Activated CD8-positive, alpha-beta T cell treated with anti-CD3 and anti-CD28 coated beads, Interleukin-2, amount 10 ng/mL, durations not matched to agents 7 days and 5 days (primary cell): ENCODE results near the gene RASGEF1C. TPM values are rescaled to one million over a fixed set of nuclear protein-coding genes. Genes with fewer than 3 reads are reported as not detected.
"Not testable (repeated sequence)": the region's sequence is repeated elsewhere in the genome, so short reads cannot be mapped to it uniquely, and the experiment has no call there.

ENCODE experiments used
- ATAC-seq: fragments of 150-1000 bp; cut with Tn5 transposase; one replicate; pipeline ENCODE4 v1.10.0; 2021; ENCODE audit warnings: moderate library complexity
- CTCF ChIA-PET: fragments of 350-600 bp; sonication (Branson Sonifier 250); formaldehyde crosslinking; loops from one replicate; lab custom pipeline; 2021; ENCODE audit warnings: antibody characterized with exemption; lab: Charles Lee
- POLR2A ChIA-PET: fragments of 350-600 bp; sonication (Branson Sonifier 250); formaldehyde crosslinking; loops from one replicate; lab custom pipeline; 2021; ENCODE audit warnings: antibody characterized with exemption; lab: Charles Lee
- DNase-seq: peaks from one replicate; pipeline ENCODE4 v3.0.0-alpha.2; 2020
- H3K27ac Mint-ChIP-seq: one replicate; pipeline ENCODE4 v1.8.0; 2021; ENCODE audit warnings: mild to moderate bottlenecking, mixed read lengths
- H3K27me3 Mint-ChIP-seq: one replicate; pipeline ENCODE4 v1.8.0; 2021; ENCODE audit warnings: low read depth, mixed read lengths
- H3K36me3 Mint-ChIP-seq: one replicate; pipeline ENCODE4 v1.8.0; 2021; ENCODE audit warnings: low read depth, mixed read lengths
- H3K4me1 Mint-ChIP-seq: one replicate; pipeline ENCODE4 v1.8.0; 2021; ENCODE audit warnings: low read depth, mixed read lengths
- H3K4me3 Mint-ChIP-seq: one replicate; pipeline ENCODE4 v1.8.0; 2021; ENCODE audit warnings: mild to moderate bottlenecking, mixed read lengths
- H3K9me3 Mint-ChIP-seq: one replicate; pipeline ENCODE4 v1.8.0; 2022; ENCODE audit warnings: mixed read lengths; ENCODE audit not compliant: insufficient read depth
- total RNA-seq, 2 experiments: library from RNA; stranded (reverse); gene quantifications; one replicate each; pipeline ENCODE4 v1.2.3, GENCODE V29; 2021

RASGEF1C gene
- total RNA-seq, 2 experiments from 2014 or later, result not detected

- H3K27me3 Mint-ChIP-seq, result no peaks in the 10 kb centered on the region
- ChIA-PET POLR2A (no interaction called here), CTCF (no interaction called here)
- ATAC-seq (no peak), DNase-seq (no peak)
- H3K27ac Mint-ChIP-seq, result no peak overlapping the region
- H3K9me3 Mint-ChIP-seq, result peaks cover 23% of the 10 kb centered on the region
- H3K4me1 Mint-ChIP-seq, result no peaks in the 10 kb centered on the region
- no peaks in the 10 kb centered on the region for H3K36me3 Mint-ChIP-seq
- no peak overlapping the region for H3K4me3 Mint-ChIP-seq
Measured at GRCh38 chr5:180222056-180222455, 13.0 kb upstream of the RASGEF1C start.

- ATAC-seq, result no peak
- Mint-ChIP-seq H3K36me3 (no peaks in the 10 kb centered on the region), H3K27ac (no peak overlapping the region), H3K9me3 (peaks cover 17% of the 10 kb centered on the region), H3K4me1 (no peaks in the 10 kb centered on the region), H3K27me3 (peaks cover under 1% of the 10 kb centered on the region), H3K4me3 (no peak overlapping the region)
- CTCF ChIA-PET, result no interaction called here
- no peak for DNase-seq
- POLR2A ChIA-PET, result no interaction called here
Measured at GRCh38 chr5:180217797-180218196, 8.8 kb upstream of the RASGEF1C start.

DNA sequence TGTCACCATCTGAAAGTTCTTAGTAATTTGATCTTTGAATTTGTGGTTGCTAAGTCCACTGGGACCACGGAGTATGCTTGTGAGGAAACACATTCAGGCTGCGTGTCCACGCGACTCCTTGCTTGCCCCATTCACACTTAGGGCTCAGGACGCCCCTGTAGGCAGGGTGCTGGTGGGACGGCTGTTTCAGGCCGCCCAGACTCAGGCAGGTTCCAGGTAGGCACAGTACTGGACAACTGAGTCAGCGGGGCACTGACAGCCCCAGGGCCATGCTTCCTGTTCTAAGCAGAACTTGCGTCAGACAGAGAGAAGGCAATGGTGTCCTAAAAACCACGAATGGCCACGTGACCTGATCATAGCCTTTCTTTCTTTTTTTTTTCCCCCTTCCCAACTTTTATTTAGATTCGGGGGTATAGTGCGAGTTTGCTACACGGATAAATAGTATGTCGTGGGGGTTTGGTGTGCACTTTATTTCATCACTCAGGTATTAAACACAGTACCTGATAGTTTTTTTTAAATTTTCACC, 7.7 kb upstream of the RASGEF1C start:
- no peak for ATAC-seq
- H3K4me3 Mint-ChIP-seq, result no peak overlapping the region
- ChIA-PET CTCF (no interaction called here), POLR2A (no interaction called here)
- no peak overlapping the region for H3K27ac Mint-ChIP-seq
- DNase-seq, result no peak
- no peaks in the 10 kb centered on the region for H3K36me3 Mint-ChIP-seq
- H3K4me1 Mint-ChIP-seq, result no peaks in the 10 kb centered on the region
- H3K27me3 Mint-ChIP-seq, result peaks cover 3% of the 10 kb centered on the region
- H3K9me3 Mint-ChIP-seq, result peaks cover 9% of the 10 kb centered on the region

- DNase-seq (no peak), ATAC-seq (no peak)
- Mint-ChIP-seq H3K9me3 (peaks cover 9% of the 10 kb centered on the region), H3K27ac (no peak overlapping the region), H3K36me3 (no peaks in the 10 kb centered on the region), H3K27me3 (peaks cover 3% of the 10 kb centered on the region), H3K4me1 (no peaks in the 10 kb centered on the region), H3K4me3 (no peak overlapping the region)
- ChIA-PET CTCF (no interaction called here), POLR2A (no interaction called here)
Measured at GRCh38 chr5:180215783-180216630, 7.0 kb upstream of the RASGEF1C start.

DNA sequence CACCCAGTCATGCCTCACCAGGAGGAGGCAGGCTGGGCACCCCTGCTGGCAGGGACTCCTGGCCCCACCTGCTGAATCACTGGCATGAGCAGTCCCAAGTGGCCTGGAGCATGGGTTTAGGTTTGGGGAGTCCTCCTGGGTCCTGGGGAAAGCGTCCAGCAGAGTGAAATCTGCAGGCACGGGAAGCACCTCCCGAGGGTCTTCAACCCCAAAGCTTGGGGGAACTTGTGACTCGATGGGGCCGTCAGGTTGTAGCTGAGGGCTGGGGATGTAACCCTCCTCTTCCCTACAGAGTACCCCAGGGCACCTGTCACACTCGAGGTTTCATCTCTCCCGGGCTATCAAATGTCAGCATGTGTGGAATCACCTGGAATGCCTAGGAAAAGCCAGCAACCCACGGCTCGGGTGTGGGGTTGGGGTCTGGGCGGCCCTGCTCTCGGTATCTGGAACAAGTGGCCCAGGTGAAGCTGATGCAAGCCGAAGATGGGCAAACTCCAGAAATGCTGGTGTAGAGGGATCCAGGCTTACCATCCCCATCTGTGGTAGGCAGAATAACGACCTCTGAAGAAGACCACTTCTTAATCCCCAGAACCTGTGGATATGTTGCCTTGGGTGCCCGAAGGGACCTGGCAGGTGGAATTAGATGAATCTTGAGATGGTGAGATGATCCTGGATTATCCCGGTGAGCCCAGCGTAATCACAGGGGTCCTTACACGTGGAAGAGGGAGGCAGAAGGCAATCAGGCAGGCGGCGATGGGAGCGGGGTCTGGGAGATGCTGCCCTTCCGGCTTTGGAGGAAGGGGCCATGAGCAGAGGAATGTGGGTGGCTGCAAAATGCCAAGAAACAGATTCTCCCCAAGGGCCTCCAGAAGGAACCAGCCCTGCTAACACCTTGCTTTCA, 6.1 kb upstream of the RASGEF1C start:
- H3K27me3 Mint-ChIP-seq, result peaks cover 3% of the 10 kb centered on the region
- no peak for DNase-seq
- no peak overlapping the region for H3K4me3 Mint-ChIP-seq
- no peak for ATAC-seq
- POLR2A ChIA-PET, result no interaction called here
- H3K27ac Mint-ChIP-seq, result no peak overlapping the region
- no peaks in the 10 kb centered on the region for H3K36me3 Mint-ChIP-seq
- CTCF ChIA-PET, result no interaction called here
- H3K4me1 Mint-ChIP-seq, result no peaks in the 10 kb centered on the region
- H3K9me3 Mint-ChIP-seq, result peaks cover 7% of the 10 kb centered on the region

- H3K4me1 Mint-ChIP-seq, result peaks cover 2% of the 10 kb centered on the region
- CTCF ChIA-PET, result no interaction called here
- H3K27ac Mint-ChIP-seq, result no peak overlapping the region
- DNase-seq, result no peak
- POLR2A ChIA-PET, result no interaction called here
- H3K27me3 Mint-ChIP-seq, result peaks cover 3% of the 10 kb centered on the region
- H3K9me3 Mint-ChIP-seq, result peaks cover 3% of the 10 kb centered on the region
- no peak for ATAC-seq
- H3K36me3 Mint-ChIP-seq, result no peaks in the 10 kb centered on the region
- H3K4me3 Mint-ChIP-seq, result no peak overlapping the region
Measured at GRCh38 chr5:180213657-180214207, 4.7 kb upstream of the RASGEF1C start.

- Mint-ChIP-seq H3K36me3 (no peaks in the 10 kb centered on the region), H3K27me3 (peaks cover 6% of the 10 kb centered on the region), H3K4me1 (peaks cover 5% of the 10 kb centered on the region), H3K4me3 (no peak overlapping the region), H3K9me3 (peaks cover 3% of the 10 kb centered on the region), H3K27ac (no peak overlapping the region)
- ChIA-PET CTCF (no interaction called here), POLR2A (no interaction called here)
- ATAC-seq (no peak), DNase-seq (no peak)
Measured at GRCh38 chr5:180213256-180213600, 4.2 kb upstream of the RASGEF1C start.

GRCh38 chr5:180212363-180213255, 3.6 kb upstream of the RASGEF1C start:
- ChIA-PET POLR2A (no interaction called here), CTCF (no interaction called here)
- no peaks in the 10 kb centered on the region for H3K36me3 Mint-ChIP-seq
- peaks cover 7% of the 10 kb centered on the region for H3K4me1 Mint-ChIP-seq
- H3K4me3 Mint-ChIP-seq, result no peak overlapping the region
- ATAC-seq (no peak), DNase-seq (no peak)
- peaks cover 11% of the 10 kb centered on the region for H3K27me3 Mint-ChIP-seq
- H3K9me3 Mint-ChIP-seq, result peaks cover 3% of the 10 kb centered on the region
- H3K27ac Mint-ChIP-seq, result no peak overlapping the region

GRCh38 chr5:180211761-180212035, 2.7 kb upstream of the RASGEF1C start:
- CTCF ChIA-PET, result no interaction called here

GRCh38 chr5:180210961-180211760, 2.1 kb upstream of the RASGEF1C start:
- POLR2A ChIA-PET, result no interaction called here
- CTCF ChIA-PET, result no interaction called here
- no peak overlapping the region for H3K4me3 Mint-ChIP-seq
- H3K27ac Mint-ChIP-seq, result no peak overlapping the region
- no peaks in the 10 kb centered on the region for H3K36me3 Mint-ChIP-seq
- DNase-seq, result no peak
- no peak for ATAC-seq
- H3K9me3 Mint-ChIP-seq, result peaks cover 3% of the 10 kb centered on the region
- peaks cover 7% of the 10 kb centered on the region for H3K4me1 Mint-ChIP-seq
- peaks cover 17% of the 10 kb centered on the region for H3K27me3 Mint-ChIP-seq

More at GRCh38 chr5:180211761-180212035, 2.7 kb upstream of the RASGEF1C start:
- H3K4me1 Mint-ChIP-seq, result peaks cover 7% of the 10 kb centered on the region
- DNase-seq (no peak), ATAC-seq (no peak)
- no peak overlapping the region for H3K27ac Mint-ChIP-seq
- H3K27me3 Mint-ChIP-seq, result peaks cover 15% of the 10 kb centered on the region
- no peaks in the 10 kb centered on the region for H3K36me3 Mint-ChIP-seq
- POLR2A ChIA-PET, result no interaction called here
- peaks cover 3% of the 10 kb centered on the region for H3K9me3 Mint-ChIP-seq
- no peak overlapping the region for H3K4me3 Mint-ChIP-seq

GRCh38 chr5:180210077-180210476, 1.1 kb upstream of the RASGEF1C start:
- CTCF ChIA-PET, result interaction anchor here (1.1 to 2.4 kb wide), 3 partner anchors 83 to 105 kb away, joined by 3 to 9 read pairs (median 4); no protein-coding TSS in a partner anchor
- H3K4me3 Mint-ChIP-seq, ATAC-seq, POLR2A ChIA-PET, DNase-seq, H3K27ac Mint-ChIP-seq, H3K4me1 Mint-ChIP-seq, H3K36me3 Mint-ChIP-seq, H3K9me3 Mint-ChIP-seq: not testable (repeated sequence)
- peaks cover 17% of the 10 kb centered on the region for H3K27me3 Mint-ChIP-seq
